ENCODE results near the gene FRA10AC1.
A peak's percentile ranks its signal among the peaks of the same experiment; 100 is the strongest.

Gene FRA10AC1, protein sequence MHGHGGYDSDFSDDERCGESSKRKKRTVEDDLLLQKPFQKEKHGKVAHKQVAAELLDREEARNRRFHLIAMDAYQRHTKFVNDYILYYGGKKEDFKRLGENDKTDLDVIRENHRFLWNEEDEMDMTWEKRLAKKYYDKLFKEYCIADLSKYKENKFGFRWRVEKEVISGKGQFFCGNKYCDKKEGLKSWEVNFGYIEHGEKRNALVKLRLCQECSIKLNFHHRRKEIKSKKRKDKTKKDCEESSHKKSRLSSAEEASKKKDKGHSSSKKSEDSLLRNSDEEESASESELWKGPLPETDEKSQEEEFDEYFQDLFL

DNA sequence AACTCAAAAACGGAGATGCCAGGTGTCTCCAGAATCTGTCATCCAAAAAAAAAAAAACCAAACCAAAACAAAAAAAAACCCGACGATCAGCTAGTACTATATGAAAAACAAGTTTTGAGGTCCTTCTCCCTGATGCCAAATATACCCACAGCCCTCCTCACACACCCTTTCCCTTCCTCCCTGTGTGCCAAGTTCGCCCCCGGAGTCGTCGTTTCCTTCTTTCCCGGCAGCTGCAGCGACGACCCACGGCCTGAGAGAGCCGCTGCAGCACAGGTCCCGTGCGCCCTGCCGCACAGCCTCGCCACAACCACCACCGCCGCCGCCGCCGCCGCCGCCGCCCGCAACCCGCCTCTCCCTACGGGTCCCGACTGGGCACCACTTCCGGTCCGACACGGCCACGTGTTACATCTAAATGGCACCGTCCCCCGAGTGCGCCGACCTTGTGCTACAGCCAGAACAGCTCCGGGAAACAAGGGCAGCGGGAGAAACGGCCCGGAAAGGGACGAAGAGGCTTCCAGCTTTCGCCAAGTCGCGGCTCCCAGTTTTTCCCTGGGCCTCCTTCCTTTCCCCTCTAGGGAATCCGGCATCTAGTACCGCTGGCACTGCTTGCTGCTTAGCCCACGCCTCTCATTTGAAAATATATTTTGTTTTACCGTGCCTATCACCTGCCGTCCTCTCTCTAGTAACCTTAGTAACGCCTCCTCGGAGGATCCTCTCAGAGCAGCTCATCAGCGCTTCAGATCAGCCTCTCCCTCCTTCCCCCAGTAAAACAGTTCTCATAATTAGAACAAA, at the start of gene FRA10AC1:
TSS of gene FRA10AC1 (minus strand) at position 383 of the 792 bp plus-strand sequence. CDS start 2,486 bp downstream, outside the sequence.
- DNase-seq (ENCODE audit: low read depth in 2 of 2, low spot score in 1 of 2): peak; percentile 79

DNA sequence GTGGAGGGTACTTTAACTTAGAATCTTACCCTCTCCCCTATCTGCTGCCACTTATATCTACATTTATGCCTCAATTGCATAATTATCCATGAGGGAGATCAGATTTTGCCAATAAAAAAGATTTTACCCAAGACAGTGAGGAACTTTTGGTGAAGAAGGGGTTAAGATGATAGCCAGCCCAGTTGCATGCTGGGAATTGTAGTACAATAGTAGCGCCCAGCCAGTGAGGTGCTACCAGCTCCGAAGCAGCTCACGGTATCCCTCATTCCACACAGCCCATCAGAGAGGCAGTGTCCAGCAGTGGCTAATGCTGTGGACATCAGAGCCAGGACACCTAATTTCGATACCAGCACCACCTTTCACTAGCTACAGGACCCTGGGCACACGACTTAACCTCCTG, 49.4 kb upstream of the FRA10AC1 start:
- no peak for DNase-seq (ENCODE audit: low read depth in 2 of 2, low spot score in 1 of 2)

DNA sequence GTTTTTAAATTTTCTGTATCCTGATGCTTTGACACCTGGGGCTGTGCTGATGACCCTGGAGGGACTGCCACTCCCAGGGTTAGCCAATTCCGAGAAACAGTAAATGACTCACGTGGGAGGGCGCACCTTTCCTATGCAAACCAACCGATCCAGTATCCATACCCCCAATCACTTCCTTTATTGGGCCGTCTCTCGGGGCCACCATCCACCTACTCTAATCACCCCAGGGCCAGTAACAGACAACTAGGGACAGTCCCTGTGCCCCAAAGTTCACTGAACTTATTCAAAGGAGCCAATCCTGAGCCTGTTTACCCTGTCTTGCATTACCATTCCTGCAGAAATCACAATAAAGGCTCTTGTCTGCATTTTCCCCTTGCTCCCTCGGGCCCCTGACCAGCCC, 48.7 kb upstream of the FRA10AC1 start:
- no peak for DNase-seq (ENCODE audit: low read depth in 2 of 2, low spot score in 1 of 2)

DNA sequence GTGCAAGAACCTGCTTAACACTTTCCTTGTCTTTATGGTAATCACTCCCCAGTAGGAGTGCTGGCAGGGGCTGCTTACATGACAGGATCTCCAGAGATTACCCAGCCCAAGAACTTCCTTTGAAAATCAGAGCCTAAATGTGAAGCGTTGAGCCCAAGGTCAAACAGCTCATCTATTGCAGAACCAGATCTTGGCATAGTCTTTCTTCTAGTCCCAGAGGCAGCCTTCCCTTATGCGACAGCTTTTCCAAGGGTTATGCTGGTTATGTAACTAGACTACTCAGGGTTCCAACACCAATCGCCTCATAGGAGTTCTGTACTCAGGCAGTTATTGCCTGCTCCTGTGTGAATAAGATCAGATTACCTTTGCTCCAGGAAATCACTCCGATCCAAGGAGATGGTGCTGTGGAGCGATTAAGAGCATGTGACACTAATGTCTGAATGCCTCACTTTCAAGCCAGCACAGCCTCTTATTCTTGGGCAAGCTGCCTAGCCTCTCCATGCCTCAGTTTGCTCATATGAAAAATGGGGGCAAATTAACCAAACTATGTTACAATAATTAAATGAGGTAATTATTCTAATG, 46.9 kb upstream of the FRA10AC1 start:
- no peak for DNase-seq (ENCODE audit: low read depth in 2 of 2, low spot score in 1 of 2)

DNA sequence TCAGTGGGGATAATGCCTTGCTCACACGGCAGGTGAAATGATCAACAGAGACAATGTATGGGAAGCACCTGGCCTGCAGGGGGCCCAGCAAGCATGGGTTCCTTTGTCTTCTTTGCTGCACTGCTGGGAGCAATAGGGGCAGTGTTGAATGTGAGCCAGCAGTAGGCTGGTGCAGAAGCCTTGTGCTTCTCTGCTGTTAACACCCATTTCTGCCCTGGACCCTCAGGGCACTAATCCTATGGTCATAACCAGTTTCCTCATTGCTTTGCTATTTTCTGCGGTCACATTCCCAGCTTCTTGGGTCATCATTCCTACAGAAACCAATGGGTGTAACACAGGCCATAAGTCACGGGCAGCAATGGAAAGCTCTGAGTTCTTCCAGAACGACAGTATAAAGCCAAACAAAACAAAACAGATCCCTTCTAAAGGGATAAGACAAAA, 44.5 kb upstream of the FRA10AC1 start:
- DNase-seq (ENCODE audit: low read depth in 2 of 2, low spot score in 1 of 2): no peak

DNA sequence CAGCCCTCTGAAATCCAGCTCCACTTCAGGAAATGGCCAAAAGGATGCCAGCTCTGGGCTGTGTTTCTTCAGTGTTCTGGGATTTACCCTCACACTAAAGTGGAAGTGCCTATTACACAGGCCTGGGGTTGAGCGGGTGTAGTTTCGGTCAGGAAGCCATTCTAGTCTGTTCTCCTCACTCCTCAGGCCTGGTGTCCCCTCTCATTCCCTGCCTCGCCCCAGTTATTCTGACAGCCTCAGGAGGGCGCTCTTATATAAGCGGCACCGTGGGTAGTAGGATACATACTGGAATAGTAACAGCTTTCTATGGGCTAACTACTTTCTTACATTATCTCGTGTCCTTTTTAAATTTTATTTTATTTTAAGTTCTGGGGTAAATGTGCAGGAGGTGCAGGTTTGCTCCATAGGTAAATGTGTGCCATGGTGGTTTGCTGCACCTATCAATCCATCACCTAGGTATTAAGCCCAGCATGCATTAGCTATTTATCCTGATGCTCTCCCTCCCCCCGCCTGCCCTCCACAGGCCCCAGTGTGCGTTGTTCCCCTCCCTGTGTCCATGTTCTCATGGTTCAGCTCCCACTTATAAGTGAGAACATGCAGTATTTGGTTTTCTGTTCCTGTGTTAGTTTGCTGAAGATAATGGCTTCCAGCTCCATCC, 43.1 kb upstream of the FRA10AC1 start:
- DNase-seq (ENCODE audit: low read depth in 2 of 2, low spot score in 1 of 2): no peak

DNA sequence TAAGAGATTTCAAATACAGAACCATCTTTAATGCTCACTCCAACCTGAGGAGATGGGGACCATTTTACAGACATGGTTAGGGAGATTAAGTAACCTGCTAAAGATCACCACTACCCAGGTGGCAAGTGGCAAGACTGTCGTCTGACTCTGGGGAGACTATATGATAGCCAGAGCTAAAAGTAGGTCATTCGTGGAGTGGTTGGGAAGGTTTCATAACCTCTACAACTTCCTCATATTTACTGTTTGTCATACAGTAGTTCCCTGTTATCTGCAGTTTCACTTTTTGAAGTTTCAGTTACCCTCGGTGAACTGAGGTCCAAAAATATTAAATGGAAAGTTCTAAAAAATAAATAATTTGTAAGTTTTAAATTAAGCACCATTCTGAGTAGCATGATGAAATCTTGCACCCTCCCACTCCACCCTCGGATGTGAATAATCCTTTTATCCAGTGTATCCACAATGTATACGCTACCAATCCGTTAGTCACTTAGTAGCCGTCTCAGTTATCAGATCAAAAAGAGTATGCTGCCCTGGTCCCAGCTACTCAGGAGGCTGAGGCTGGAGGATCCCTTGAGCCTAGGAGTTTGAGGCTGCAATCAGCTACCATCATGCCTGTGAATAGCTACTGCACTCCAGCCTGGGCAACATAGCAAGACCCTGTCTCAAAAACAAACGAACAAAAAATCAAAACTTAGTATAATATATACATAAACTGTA, 40.4 kb upstream of the FRA10AC1 start:
- no peak for DNase-seq (ENCODE audit: low read depth in 2 of 2, low spot score in 1 of 2)

DNA sequence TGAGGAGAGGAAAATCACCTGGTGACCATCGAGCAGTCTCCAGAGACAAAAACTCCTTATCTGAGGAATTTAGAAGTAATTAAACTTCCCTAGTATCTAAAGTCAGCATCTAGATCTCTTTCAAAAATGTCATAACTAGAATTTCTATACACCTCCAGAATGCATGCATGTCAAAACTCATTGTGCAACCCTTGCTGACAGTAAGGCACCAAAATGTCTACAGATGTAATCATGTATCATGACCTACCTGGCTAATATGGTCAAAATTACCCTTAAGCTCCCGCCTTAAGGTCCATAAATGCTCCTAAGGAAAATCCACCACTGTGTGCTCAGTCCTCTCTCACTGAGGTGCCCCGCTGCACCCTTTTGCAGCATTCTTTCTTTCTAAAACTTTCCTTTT, 39.0 kb upstream of the FRA10AC1 start:
- DNase-seq (ENCODE audit: low read depth in 2 of 2, low spot score in 1 of 2): no peak

DNA sequence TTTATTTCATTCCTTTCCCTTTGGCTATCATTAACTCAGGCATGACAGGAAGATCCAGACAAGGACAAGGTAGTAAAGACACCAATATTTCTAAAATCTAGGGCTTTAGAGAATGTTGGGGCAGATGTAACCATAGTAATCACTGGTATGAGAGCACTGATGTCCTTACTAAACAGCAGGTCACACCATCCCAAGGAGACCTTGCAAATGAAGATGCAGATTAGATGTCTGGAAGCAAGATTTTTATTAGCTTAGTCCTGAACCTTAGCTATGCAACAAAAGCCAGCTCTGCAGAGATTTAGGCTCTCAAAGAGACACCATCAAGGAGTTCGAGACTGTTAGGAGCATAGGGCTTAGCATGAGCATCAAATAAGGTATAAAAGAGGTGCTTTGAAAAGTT, 23.6 kb upstream of the FRA10AC1 start:
- no peak for DNase-seq (ENCODE audit: low read depth in 2 of 2, low spot score in 1 of 2)

DNA sequence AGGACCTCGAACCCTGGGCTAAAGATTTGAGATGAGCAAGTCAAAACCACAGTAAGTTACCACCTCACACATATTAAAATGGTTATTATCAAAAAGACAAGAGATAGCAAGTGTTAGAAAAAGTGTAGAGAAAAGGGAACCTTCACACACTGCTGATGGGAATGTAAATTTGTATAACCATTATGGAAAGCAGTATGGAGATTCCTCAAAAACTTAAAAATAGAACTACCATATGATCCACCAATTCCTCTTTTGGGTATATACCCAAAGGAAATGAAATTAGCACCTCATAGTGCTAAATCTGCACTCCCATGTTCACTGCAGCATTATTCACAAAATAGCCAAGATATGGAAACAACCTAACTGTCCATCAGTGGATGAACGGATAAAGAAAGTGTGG, 20.8 kb upstream of the FRA10AC1 start:
- DNase-seq (ENCODE audit: low read depth in 2 of 2, low spot score in 1 of 2): no peak

DNA sequence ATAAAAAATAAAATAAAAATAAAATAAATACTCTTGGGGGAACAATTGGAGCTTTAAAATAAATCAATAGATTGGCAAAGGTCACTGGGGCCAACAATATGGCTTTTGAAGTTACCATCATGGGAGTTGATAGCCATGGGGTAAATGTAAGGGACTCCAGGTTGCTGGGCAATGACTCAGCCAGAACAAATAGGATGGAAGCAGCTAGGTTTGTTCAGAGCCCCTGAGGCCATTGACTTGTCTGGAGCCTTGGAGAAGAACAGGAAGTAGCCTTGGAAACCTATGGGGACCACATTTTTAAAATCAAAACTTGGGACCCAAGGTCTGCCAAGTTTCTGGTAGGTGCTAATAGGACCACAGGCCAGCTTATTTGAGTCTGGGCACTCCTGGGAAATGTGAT, 20.2 kb upstream of the FRA10AC1 start:
- DNase-seq (ENCODE audit: low read depth in 2 of 2, low spot score in 1 of 2): no peak

DNA sequence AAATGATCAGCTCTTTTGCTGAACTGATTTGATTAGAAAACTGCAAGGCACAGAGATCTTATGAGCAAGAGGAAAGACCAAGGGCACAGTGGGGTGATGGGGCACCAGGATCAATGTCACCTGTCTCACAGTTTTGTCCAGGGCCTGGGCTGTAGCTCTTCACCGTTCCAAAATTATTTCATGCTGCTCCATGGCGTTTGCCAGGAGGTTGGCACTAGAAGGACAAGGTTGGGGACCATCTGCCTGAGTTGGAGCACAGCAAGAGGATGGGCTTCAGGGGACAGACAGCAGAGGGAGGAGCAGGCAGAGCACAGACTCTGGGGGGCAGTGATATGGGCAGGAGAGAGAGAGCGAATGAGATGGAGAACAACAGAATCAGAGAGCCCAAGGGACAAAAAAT, 17.5 kb upstream of the FRA10AC1 start:
- no peak for DNase-seq (ENCODE audit: low read depth in 2 of 2, low spot score in 1 of 2)

DNA sequence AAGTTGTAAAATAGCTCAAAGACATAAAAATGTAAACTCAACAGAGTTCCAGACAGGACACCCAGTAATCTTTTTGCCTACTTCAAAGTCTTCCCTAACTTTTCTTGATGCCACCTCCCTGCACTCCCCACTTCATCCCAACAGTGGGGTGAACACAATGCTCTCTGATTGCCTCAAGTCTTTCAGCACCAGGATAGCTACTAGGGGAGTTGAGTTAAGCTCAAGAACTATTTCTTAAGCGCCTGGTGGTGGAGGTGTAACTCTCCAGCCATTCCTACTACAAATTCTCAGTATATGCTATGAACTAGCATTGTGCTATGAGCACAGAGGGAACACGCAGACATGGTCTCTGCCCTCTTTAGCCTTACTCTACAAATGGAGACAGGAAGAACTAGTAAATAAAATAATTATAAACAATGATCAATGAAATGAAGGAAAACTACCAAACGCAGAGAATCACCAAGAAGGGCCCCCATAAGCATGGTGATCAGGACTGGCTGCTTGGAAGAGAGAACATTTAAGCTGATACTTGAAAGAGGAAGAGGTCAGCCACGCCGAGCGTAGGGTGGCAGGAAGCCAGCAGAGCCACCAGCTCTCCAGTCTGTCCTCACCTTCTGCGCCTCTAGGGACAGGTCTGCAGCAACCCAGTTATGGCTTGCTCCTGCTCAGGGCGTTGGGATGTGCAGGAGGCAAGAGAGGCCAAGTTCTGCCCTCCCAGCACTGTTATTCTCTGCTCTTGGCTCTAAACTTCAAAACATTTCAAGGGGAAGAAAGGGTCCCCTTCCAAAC, 16.7 kb upstream of the FRA10AC1 start:
- DNase-seq (ENCODE audit: low read depth in 2 of 2, low spot score in 1 of 2): no peak

DNA sequence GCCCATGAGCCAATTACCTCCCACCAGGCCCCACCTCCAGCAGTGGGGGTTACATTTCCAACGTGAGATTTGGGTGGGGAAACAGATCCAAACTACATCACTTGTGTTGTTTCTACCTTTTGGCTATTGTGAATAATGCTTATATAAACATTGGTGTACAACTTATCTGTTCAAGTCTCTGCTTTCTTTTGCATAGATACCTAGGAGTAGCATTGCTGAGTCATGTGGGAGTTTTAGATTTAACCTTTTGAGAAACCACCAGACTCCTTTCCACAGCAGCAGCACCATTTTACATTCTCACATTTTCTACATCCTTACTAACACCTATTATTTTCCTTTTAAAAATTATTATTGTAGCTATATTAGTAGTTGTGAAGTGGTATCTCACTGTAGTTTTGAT, 14.4 kb upstream of the FRA10AC1 start:
- DNase-seq (ENCODE audit: low read depth in 2 of 2, low spot score in 1 of 2): no peak

DNA sequence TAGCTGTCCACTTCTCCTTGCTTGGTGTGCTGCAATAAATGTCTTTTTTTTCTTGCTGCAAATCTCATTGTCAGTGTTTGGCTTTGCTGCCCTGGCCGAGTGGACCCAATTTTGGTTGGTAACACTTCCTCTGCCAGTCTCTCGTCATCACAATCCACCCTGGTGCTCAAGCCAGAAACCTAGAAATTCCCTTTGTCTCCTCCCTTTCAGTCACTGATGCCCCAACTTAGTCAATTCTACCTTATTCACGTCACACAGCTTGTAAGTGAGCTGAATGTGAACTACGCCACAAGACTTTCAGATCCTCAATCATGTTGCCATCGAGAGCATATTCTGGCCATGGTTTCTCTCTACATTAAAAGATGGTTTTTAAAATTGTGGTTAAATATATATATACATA, 13.0 kb upstream of the FRA10AC1 start:
- no peak for DNase-seq (ENCODE audit: low read depth in 2 of 2, low spot score in 1 of 2)

DNA sequence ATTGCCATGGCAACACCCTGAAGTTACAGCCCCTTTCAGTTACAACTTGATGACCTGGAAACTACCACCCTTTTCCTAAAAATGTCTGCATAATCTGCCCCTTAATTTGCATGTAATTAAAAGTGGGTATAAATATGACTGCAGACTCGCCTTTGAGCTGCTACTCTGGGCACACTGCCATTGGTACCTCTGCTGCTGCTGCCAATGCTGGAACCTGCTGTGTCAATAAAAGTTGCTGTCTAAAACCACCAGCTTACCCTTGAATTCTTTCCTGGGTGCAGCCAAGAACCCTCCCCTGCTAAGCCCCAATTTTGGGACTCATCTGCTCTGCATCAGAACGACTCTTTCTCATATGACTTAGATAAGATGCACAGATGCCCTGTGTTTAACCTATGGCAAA, 10.2 kb upstream of the FRA10AC1 start:
- DNase-seq (ENCODE audit: low read depth in 2 of 2, low spot score in 1 of 2): no peak

DNA sequence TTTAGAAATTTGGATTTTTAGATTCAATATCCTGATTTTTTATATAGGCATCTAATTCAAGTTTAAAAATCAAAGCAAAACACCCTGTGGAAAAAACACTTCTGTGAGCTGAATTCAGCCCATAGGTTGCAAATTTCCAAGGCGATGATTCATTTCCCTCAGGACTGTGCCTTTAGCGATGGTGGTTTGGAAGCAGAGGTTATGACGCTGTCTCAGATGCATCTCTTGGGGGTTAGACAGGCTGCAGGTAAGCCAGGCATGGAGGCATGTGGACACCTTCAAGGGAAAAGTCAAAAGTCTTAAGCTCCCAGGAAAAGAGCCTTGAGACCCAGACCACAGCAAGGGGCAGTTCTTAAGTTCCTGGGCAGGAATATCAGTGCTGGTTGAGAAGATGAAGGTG, 9.5 kb upstream of the FRA10AC1 start:
- no peak for DNase-seq (ENCODE audit: low read depth in 2 of 2, low spot score in 1 of 2)

DNA sequence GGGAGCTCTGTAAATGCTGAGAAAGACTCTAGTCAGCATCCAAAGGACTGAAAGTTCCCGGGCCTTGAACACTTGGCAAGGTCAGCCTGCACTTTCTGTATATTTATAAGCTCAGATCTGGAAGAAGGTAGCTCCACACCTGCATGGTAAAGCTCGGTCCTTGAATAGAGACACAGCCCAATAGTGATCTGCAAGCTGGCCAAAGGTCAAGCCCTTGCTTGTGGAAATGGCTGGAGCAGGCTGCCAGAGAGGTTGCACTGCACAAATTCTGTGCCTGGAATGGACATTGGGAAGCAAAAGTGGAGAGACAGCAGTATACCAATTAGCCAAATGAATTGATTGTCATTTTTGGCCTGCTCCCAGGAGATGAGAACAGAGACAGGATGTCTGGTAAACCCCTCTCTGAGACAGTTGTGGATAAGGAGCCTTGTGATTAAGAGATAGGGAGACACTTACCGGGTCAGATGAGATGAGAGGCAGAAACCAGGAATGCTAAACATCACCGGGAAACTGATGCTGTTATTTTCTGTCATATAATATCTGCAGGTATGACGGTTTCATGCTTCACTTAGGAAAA, 8.0 kb upstream of the FRA10AC1 start:
- no peak for DNase-seq (ENCODE audit: low read depth in 2 of 2, low spot score in 1 of 2)

DNA sequence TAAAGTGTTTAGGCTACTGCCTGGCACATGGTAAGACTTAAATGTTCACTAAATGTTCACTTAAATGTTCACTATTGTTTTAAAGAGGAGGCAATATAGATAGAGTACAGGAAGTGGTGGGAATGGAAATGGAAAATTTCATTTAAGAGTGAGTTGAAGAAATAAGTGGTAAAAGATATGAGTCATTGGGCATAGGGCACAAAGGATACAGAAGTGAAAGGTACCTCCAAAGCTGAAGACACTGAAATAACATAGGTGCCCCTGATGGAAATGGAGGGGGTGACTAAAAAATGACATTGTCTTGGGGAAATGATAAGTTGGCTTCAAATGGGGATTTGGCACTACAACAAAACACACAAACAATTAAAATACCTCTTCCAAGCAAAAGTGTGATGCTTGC, 5.2 kb upstream of the FRA10AC1 start:
- DNase-seq (ENCODE audit: low read depth in 2 of 2, low spot score in 1 of 2): no peak

DNA sequence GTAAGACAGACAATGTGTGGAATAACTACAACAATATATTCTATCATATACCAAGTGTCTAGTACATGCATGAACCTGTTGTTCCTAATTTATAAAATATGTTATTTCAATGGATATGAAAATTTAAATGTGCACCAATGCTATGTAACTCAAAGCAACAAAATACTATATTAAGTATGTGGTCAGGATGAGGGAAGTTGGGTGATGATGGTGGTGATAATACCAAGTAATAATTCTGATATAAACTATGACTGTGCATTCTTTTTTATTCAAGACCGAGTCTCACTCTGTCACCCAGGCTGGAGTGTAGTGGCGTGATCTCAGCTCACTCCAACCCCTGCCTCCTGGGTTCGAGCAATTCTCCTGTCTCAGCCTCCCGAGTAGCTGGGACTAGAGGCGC, 2.1 kb upstream of the FRA10AC1 start:
- DNase-seq (ENCODE audit: low read depth in 2 of 2, low spot score in 1 of 2): no peak
